Measurements from ENCODE around the gene CST4.
"Not testable (repeated sequence)": the region's sequence is repeated elsewhere in the genome, so short reads cannot be mapped to it uniquely, and the experiment has no call there.

Gene CST4, protein sequence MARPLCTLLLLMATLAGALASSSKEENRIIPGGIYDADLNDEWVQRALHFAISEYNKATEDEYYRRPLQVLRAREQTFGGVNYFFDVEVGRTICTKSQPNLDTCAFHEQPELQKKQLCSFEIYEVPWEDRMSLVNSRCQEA

DNA sequence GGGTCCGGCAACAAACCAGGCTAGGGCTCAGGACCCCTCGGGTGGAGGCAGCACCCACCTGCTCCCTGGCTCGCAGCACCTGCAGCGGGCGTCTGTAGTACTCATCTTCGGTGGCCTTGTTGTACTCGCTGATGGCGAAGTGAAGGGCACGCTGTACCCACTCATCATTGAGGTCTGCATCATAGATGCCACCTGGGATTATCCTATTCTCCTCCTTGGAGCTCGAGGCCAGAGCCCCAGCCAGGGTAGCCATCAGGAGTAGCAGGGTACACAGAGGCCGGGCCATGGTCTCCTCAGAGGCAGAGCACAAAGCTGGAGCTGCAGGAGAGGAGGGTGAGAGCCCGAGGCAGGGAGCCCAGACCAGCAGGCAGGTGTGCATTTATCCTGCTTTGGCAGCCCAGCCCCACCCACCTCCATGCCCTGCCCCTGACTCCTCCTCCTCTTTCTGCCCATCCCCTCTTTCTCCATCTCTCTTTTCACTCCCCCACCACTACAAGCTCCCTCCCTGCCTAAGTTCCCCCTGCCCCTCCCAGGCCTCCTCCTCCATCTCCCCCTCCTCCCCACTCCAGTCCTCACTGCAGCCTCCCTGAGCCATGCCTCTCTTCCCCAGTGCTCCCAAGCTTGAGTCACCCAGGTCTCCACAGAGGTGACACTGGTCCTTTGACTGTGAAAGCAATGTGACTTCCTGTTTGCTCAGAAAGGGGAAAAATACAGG lies at the start of gene CST4:
Gene CST4, minus strand, starts transcription at position 355 of the 715 bp plus-strand sequence. Its CDS starts 69 bp downstream, at position 286.
- DNase-seq, result not testable (repeated sequence)

DNA sequence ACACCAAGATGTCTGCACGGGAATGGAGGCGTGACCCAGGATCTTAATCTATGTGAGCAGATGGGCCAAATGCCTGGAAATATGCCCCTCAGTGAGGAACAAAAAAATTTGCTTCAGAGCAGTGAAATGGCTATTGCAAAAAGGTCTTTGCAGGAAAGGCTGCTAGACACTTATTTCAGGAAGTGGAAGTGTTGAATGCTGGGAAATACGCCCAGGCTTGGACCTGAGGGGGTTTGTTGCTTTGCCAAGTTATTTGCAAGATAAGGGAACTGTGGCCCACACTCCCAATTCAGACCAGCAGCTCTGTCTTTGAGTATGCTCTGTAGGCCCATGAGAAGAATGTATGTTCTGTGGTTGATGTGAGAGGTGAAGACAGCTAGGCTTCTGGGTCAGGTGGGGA lies 46.6 kb upstream of the CST4 start:
- DNase-seq, result not testable (repeated sequence)

- DNase-seq, result not testable (repeated sequence)
Measured at GRCh38 chr20:23734949-23735348, 46.1 kb upstream of the CST4 start.

- DNase-seq, result not testable (repeated sequence)
Measured at GRCh38 chr20:23734440-23734839, 45.6 kb upstream of the CST4 start.

DNA sequence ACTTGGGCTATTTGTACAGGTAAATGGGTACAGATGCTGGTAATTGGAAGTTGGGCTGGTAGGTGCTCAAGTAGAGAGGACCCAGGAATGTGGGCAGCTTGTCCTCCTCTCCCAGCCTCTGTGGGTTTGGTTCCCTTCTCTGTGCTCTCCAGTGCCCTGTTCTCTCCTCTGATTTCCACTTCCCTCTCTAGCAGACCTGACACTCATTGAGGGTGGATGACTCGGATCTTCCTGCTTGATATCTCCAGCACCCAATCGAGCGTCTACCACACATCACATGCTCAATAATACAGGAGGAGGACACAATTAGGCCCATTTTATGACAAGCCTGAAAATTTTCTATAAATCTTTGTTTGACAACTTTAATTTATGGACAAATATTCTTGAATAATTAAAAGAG lies 38.2 kb upstream of the CST4 start:
- DNase-seq, result no peak

DNA sequence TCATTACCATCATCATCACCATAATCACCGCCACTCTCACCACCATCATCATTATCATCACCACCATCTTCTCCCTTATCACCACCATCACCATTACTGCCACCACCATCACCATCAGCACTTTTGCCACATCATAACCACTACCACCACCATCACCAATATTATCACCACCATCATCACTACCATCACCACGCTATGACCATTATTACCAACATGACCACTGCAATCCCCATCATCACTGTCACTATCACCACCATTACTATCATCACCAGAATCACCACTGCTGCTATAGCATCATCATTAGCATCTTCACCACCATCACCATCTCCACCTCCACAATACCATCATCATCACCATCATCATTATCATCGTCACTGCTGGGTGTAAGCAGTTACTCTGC lies 36.3 kb upstream of the CST4 start:
- DNase-seq, result no peak

GRCh38 chr20:23723659-23724307 lies 34.9 kb upstream of the CST4 start:
- peak; percentile 19 to 52 for DNase-seq

GRCh38 chr20:23722851-23723250 lies 34.0 kb upstream of the CST4 start:
- not testable (repeated sequence) for DNase-seq

DNA sequence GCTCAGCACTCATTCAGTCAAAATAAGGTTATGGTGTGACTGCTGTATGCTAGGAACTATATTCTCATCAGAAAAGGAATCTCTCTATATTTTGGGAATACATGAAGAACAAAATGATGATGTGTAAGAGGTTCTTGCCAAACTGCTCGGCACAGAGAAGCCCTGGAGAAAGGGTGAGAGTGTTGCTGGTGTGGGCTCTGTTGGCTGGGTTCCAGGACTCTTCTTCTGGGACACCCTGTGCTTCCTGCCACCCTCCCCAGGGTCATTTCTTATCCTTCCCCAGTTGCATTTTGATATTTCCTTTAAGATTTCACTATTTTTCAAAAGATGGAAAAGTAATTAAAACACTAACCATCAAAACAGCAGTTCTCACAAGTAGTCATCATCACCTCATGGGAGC lies 33.1 kb upstream of the CST4 start:
- no peak for DNase-seq

DNA sequence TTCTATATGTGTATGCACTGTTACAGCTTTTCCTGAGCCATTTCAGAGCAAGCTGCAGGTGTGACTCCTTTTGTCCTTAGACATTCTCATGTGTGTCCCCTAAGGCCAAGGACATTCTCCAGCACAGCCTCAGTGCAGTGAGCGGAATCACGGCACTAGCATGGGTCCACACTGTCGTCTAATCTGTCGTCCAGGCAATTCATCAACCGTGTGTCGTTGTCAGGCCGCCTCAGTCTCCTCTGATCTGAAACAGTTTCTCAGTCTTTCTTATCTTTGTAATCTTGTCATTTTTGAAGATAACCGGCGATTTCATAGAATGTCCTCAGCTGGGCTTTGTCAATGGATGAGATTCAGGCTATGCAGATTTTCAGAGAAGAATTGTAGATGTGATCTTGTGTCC lies 30.5 kb upstream of the CST4 start:
- not testable (repeated sequence) for DNase-seq

DNA sequence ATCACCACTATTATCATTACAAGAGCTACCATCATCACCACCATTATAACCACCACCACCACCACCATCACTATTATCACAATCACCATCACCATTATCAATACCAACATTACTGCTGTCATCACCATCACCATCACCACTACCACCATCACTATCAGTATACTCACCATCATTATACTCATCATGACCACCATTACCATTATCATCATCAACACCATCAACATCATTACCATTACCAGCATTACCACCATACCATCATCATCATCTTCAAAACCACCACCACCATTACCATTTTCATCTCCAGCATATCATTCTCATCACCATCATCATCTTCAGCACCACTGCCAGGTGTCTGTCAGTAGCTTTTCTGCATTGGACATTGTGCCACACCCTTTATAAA lies 22.9 kb upstream of the CST4 start:
- not testable (repeated sequence) for DNase-seq

GRCh38 chr20:23710771-23711170 lies 21.9 kb upstream of the CST4 start:
- no peak for DNase-seq

DNA sequence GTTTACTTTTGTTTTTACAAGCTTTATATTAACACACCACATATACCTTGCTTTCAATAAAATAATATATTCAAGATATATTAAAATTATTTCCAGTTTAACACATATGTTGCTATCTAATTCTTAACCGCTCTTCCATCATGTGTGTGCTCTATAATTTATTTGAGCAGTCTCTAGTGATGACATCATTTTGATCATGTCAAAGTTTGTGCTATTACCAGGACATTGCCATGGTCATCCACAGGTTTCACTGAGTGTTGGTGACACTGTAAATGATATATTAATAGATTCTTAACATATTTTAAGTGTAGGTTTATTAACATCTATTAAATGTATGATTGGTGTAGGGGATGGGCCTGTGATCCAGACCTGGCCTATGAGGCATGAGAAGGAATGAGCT lies 17.1 kb upstream of the CST4 start:
- no peak for DNase-seq

DNA sequence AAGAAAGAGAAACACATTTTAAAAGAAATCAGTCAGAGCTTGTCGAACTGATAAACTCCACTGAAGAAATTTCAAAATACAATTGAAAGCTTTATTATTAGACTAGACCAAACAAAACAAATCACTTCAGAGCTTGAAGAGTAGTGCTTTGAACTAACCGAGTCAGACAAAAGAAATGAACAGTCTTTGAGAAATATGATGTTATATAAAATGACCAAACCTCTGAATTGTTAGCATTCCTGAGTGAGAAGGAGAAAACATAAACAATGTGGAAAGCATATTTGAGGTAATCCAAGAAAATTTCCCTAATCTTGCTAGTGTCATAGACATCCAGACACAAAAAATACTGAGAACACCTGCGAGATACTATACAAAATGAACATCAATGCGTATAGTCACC lies 13.2 kb upstream of the CST4 start:
- no peak for DNase-seq

- DNase-seq, result no peak
Measured at GRCh38 chr20:23700931-23701330, 12.1 kb upstream of the CST4 start.

DNA sequence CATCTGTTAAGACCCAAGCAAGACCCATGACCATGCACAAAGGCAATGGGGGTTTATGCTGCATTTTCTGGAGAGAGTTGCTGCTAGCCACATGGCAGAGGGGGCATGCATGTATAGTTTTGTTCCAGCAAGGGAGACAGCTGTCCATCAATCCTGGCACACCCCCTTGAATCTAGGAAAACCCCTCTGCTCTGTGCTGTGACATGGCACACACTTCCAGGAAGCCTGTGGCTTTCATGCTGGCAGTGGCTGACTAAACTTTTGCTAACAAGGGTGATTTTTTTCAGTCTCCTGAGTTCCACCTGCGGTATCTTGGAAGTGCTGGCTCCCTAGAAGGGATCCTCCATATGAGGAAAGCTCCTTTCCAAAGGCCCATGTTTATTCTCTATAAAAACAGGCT lies 9.1 kb upstream of the CST4 start:
- DNase-seq, result no peak

DNA sequence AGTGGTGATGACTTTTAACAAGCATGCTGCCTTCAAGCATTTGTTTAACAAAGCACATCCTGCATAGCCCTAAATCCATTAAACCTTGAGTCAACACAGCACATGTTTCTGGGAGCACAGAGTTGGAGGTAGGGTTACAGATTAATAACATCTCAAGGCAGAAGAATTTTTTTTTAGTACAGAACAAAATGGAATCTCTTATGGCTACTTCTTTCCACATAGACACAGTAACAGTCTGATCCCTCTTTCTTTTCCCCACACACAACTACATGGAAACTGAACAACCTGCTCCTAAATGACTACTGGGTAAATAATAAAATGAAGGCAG lies 6.2 kb upstream of the CST4 start:
- not testable (repeated sequence) for DNase-seq

DNA sequence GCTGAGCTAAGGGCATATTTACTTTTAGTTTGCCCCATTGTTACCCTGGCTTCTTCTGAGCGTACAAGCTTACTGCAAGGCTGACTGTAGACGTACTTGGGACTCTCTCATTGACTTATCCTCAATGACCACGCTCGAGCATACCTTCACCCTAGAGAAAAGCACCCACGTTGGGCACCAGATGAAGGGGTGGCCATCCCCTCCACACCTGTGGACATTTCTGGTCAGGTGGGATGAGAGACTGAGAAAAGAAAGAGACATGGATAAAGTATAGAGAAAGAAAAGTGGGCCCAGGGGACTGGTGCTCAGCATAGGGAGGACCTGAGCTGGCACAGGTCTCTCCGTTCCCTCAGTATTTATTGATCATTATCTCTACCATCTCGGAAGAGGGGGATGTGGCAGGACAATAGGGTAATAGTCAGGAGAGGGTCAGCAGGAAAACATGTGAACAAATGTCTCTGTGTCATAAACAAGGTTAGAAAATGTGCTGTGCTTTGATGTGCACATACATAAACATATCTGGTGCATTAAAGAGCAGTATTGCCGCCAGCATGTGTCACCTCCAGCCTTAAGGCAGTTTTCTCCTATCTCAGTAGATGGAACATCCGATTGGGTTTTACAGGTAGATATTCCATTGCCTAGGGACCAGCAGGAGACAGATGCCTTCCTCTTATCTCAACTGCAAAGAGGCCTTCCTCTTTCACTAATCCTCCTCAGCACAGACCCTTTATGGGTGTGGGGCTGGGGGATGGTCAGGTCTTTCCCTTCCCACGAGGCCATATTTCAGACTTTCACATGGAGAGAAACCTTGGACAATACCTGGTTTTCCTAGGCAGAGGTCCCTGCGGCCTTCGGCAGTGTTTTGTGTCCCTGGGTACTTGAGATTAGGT lies 5.6 kb upstream of the CST4 start:
- DNase-seq, result not testable (repeated sequence)

GRCh38 chr20:23692725-23693619 lies 4.1 kb upstream of the CST4 start:
- DNase-seq, result not testable (repeated sequence)

- no peak for DNase-seq
Measured at GRCh38 chr20:23691675-23692074, 2.8 kb upstream of the CST4 start.

- no peak for DNase-seq
Measured at GRCh38 chr20:23690581-23690980, 1.7 kb upstream of the CST4 start.

- DNase-seq, result no peak
Measured at GRCh38 chr20:23689399-23689690, 507 bp upstream of the CST4 start.

- no peak for DNase-seq
Measured at GRCh38 chr20:23687986-23688385, 852 bp downstream of the CST4 start.

Measured in stimulated activated CD4-positive, alpha-beta T cell treated with anti-CD3 and anti-CD28 coated beads, Interleukin-2, amount 100 ng/mL, for 24 hours (primary cell).